H1 (cell line): ENCODE data around the gene PGBD4. TPM values are rescaled to one million over a fixed set of nuclear protein-coding genes. Genes with fewer than 3 reads are reported as not detected.

Experiments
- CTCF ChIA-PET: fragments of 300-600 bp; sonication (Branson Sonifier 250); formaldehyde crosslinking; loops from one replicate; lab custom pipeline; 2021; ENCODE audit not compliant: partially characterized antibody; lab: Charles Lee
- POLR2A ChIA-PET: fragments of 300-600 bp; sonication (Branson Sonifier 250); formaldehyde crosslinking; loops from one replicate; lab custom pipeline; 2021; ENCODE audit warnings: inconsistent platforms; ENCODE audit not compliant: partially characterized antibody; lab: Charles Lee
- DNase-seq, 2 experiments: peaks; one replicate each; pipeline versions ENCODE4 v3.0.0 to v3.0.0-alpha.2; 2010 to 2022; ENCODE audit warnings: low spot score in 2 of 2, low read depth in 1 of 2, mixed read lengths in 1 of 2
- FAIRE-seq: peaks from 2 replicates; lab custom pipeline; 2011; peaks lifted over from hg19 to GRCh38; lab: Jason Lieb, UNC
- H2AFZ ChIP-seq: 2 replicates; pipeline ENCODE4 v1.8.1; 2012; ENCODE audit warnings: low read length, inconsistent platforms
- H2AK5ac ChIP-seq: 2 replicates; pipeline ENCODE4 v1.6.1; 2013; ENCODE audit warnings: low read depth, low read length
- H2BK120ac ChIP-seq: replicated peaks from 2 replicates; pipeline ENCODE3; 2013; ENCODE audit warnings: low read depth, low read length, inconsistent platforms
- H2BK12ac ChIP-seq: 2 replicates; pipeline ENCODE4 v1.6.1; 2013; ENCODE audit warnings: low read depth, low read length
- H2BK15ac ChIP-seq: 2 replicates; pipeline ENCODE4 v1.6.1; 2013; ENCODE audit warnings: low read length
- H2BK20ac ChIP-seq: 2 replicates; pipeline ENCODE4 v1.6.1; 2013; ENCODE audit warnings: low read length
- H2BK5ac ChIP-seq: 2 replicates; pipeline ENCODE4 v1.6.1; 2013; ENCODE audit warnings: low read depth, low read length
- H3K14ac ChIP-seq: 2 replicates; pipeline ENCODE4 v1.6.1; 2013; ENCODE audit warnings: inconsistent platforms; ENCODE audit not compliant: insufficient read length
- H3K18ac ChIP-seq: 2 replicates; pipeline ENCODE4 v1.6.1; 2013; ENCODE audit warnings: low read length; ENCODE audit errors: extremely low read depth
- H3K23ac ChIP-seq: 2 replicates; pipeline ENCODE4 v1.6.1; 2013; ENCODE audit warnings: inconsistent platforms; ENCODE audit not compliant: insufficient read length
- H3K23me2 ChIP-seq: 2 replicates; pipeline ENCODE4 v1.6.1; 2013; ENCODE audit warnings: low read depth, low read length
- H3K27ac ChIP-seq: 2 replicates; pipeline ENCODE4 v1.6.1; 2011; ENCODE audit warnings: low read depth, low read length, inconsistent platforms
- H3K27me3 ChIP-seq, 4 experiments: replicated peaks in 1 of 4; 1 replicate in 1 of 4; 2 replicates in 3 of 4; pipeline versions ENCODE4 v1.6.1 to v1.8.1; 2011 to 2013; ENCODE audit warnings: low read length in 3 of 4, mild to moderate bottlenecking in 3 of 4, inconsistent platforms in 2 of 4, mixed read lengths in 2 of 4, moderate library complexity in 1 of 4; ENCODE audit not compliant: control insufficient read depth in 3 of 4, insufficient read depth in 3 of 4; ENCODE audit errors: extremely low read depth in 1 of 4
- H3K36me3 ChIP-seq, 4 experiments: 2 replicates each; pipeline versions ENCODE4 v1.6.1 to v1.8.1; 2011 to 2013; ENCODE audit warnings: mild to moderate bottlenecking in 4 of 4, low read length in 3 of 4, moderate library complexity in 2 of 4, control low read depth in 1 of 4, inconsistent platforms in 1 of 4; ENCODE audit not compliant: insufficient read depth in 4 of 4, control insufficient read depth in 2 of 4
- H3K4ac ChIP-seq: replicated peaks from 2 replicates; pipeline ENCODE3; 2013; ENCODE audit warnings: low read length, low read depth, mixed read lengths, inconsistent platforms; ENCODE audit not compliant: insufficient read length
- H3K4me1 ChIP-seq, 4 experiments: replicated peaks in 1 of 4; 1 replicate in 1 of 4; 2 replicates in 3 of 4; pipeline versions ENCODE4 v1.6.1 to v1.8.1; 2011 to 2013; ENCODE audit warnings: low read length in 3 of 4, inconsistent platforms in 2 of 4, mixed read lengths in 1 of 4; ENCODE audit not compliant: insufficient read depth in 4 of 4, control insufficient read depth in 3 of 4
- H3K4me2 ChIP-seq, 2 experiments: 2 replicates each; pipeline versions ENCODE4 v1.6.1 to v1.8.1; 2011 to 2013; ENCODE audit warnings: low read depth in 2 of 2, low read length in 2 of 2, control low read depth in 1 of 2, inconsistent platforms in 1 of 2, mild to moderate bottlenecking in 1 of 2; ENCODE audit not compliant: insufficient read depth in 1 of 2
- H3K4me3 ChIP-seq, 4 experiments: fragments of 200-600, 300-600 bp in 1 of 4; sonication (generic), shearing (Covaris generic), sonication (Bioruptor Twin) in 1 of 4; 2 replicates each; pipeline versions ENCODE4 v1.5.1 to v1.8.1; 2011 to 2016; ENCODE audit warnings: low read length in 4 of 4, low read depth in 3 of 4, control low read depth in 2 of 4, inconsistent platforms in 2 of 4, mild to moderate bottlenecking in 2 of 4, mixed read lengths in 1 of 4, moderate library complexity in 1 of 4; ENCODE audit not compliant: insufficient read depth in 2 of 4; ENCODE audit errors: extremely low read depth in 1 of 4
- H3K56ac ChIP-seq: replicated peaks from 2 replicates; pipeline ENCODE3; 2013; ENCODE audit warnings: low read depth, mild to moderate bottlenecking, mixed read lengths, low read length, inconsistent platforms; ENCODE audit not compliant: insufficient read length
- H3K79me1 ChIP-seq: 2 replicates; pipeline ENCODE4 v1.6.1; 2013; ENCODE audit warnings: low read depth, low read length, control low read depth
- H3K79me2 ChIP-seq, 2 experiments: 2 replicates each; pipeline versions ENCODE4 v1.6.1 to v1.8.1; 2012 to 2013; ENCODE audit warnings: low read length in 2 of 2, mild to moderate bottlenecking in 2 of 2, inconsistent platforms in 1 of 2; ENCODE audit not compliant: insufficient read depth in 2 of 2, control insufficient read depth in 1 of 2
- H3K9ac ChIP-seq, 4 experiments: replicated peaks in 1 of 4; 1 replicate in 1 of 4; 2 replicates in 3 of 4; pipeline versions ENCODE4 v1.6.1 to v1.8.1; 2011 to 2013; ENCODE audit warnings: low read depth in 3 of 4, low read length in 3 of 4, control low read depth in 2 of 4, mild to moderate bottlenecking in 2 of 4, moderate library complexity in 2 of 4, inconsistent platforms in 1 of 4; ENCODE audit errors: extremely low read depth in 1 of 4
- H3K9me3 ChIP-seq, 2 experiments: 2 replicates each; pipeline versions ENCODE4 v1.6.1 to v1.8.1; 2012 to 2013; ENCODE audit warnings: mild to moderate bottlenecking in 2 of 2, moderate library complexity in 2 of 2, control low read depth in 1 of 2, inconsistent platforms in 1 of 2, low read depth in 1 of 2, low read length in 1 of 2, mixed read lengths in 1 of 2; ENCODE audit not compliant: insufficient read depth in 2 of 2
- H4K20me1 ChIP-seq, 2 experiments: replicated peaks in 1 of 2; 2 replicates each; pipeline versions ENCODE3 to v1.8.1; 2011 to 2013; ENCODE audit warnings: inconsistent platforms in 2 of 2, low read length in 2 of 2, mild to moderate bottlenecking in 1 of 2; ENCODE audit not compliant: insufficient read depth in 2 of 2, control insufficient read depth in 1 of 2
- H4K5ac ChIP-seq: 2 replicates; pipeline ENCODE4 v1.6.1; 2013; ENCODE audit warnings: low read length, low read depth, mixed read lengths, inconsistent platforms; ENCODE audit not compliant: insufficient read length
- H4K8ac ChIP-seq: 2 replicates; pipeline ENCODE4 v1.8.0; 2013; ENCODE audit warnings: mild to moderate bottlenecking, moderate library complexity, low read length, inconsistent platforms; ENCODE audit not compliant: insufficient read depth; ENCODE audit errors: extremely low read depth
- H4K91ac ChIP-seq: replicated peaks from 2 replicates; pipeline ENCODE3; 2013; ENCODE audit warnings: low read length, mixed read lengths, inconsistent platforms; ENCODE audit not compliant: insufficient read length
- EGR1 ChIP-seq: IDR thresholded peaks from 2 replicates; pipeline ENCODE4 v1.6.1; 2011; ENCODE audit warnings: low read depth, low read length, borderline replicate concordance
- HDAC6 ChIP-seq: IDR thresholded peaks from one replicate; pipeline ENCODE4 v1.7.1; 2012; ENCODE audit warnings: low read depth, mild to moderate bottlenecking, inconsistent platforms, low read length, moderate library complexity
- JUN ChIP-seq: IDR thresholded peaks from 2 replicates; pipeline ENCODE4 v1.6.1; 2011; ENCODE audit warnings: low read depth, mild to moderate bottlenecking, improper control_type of control experiment, low read length
- PHF8 ChIP-seq: fragments of 200-600 bp; sonication (generic); conservative IDR thresholded peaks from 2 replicates; pipeline ENCODE4 v1.7.1; 2012; ENCODE audit warnings: low read depth, mild to moderate bottlenecking, inconsistent platforms, low read length, moderate library complexity
- SIN3A ChIP-seq, 2 experiments: IDR thresholded peaks in 1 of 2; conservative IDR thresholded peaks in 1 of 2; 2 replicates each; pipeline ENCODE4 v1.6.1; 2011 to 2012; ENCODE audit warnings: low read length in 2 of 2, improper control_type of control experiment in 1 of 2, low read depth in 1 of 2, mild to moderate bottlenecking in 1 of 2
- SIRT6 ChIP-seq: IDR thresholded peaks from one replicate; pipeline ENCODE4 v1.7.1; 2012; ENCODE audit warnings: low read length, inconsistent platforms
- SP4 ChIP-seq: IDR thresholded peaks from 2 replicates; pipeline ENCODE4 v1.6.1; 2012; ENCODE audit warnings: low read length, inconsistent platforms
- WGBS, 2 experiments: shearing (Covaris generic) in 1 of 2; methylation state at CpG; one replicate each; pipeline versions ENCODE4 v1.1.6 to v1.1.7; 2013 to 2015; ENCODE audit warnings: low lambda C conversion rate in 2 of 2, mixed read lengths in 2 of 2, inconsistent platforms in 1 of 2, low coverage in 1 of 2, missing lambda C conversion rate in 1 of 2; ENCODE audit not compliant: insufficient replicate concordance in 2 of 2, insufficient coverage in 1 of 2, insufficient read length in 1 of 2; ENCODE audit errors: extremely low coverage in 1 of 2, missing lambda C conversion rate in 1 of 2; 5-methylcytosine and 5-hydroxymethylcytosine counted together
- polyA plus RNA-seq, 7 experiments: library from polyadenylated mRNA; depleted of rRNA in 3 of 7; stranded (reverse) in 5 of 7; unstranded in 2 of 7; fragments of >200 nt in 5 of 7; fragments of 200-250 nt in 2 of 7; gene quantifications; 1 replicate in 5 of 7; 2 replicates in 1 of 7; 4 replicates in 1 of 7; pipeline versions ENCODE4 v1.2.1 to v1.2.3, GENCODE V29; 2011 to 2013; ENCODE audit warnings: missing spikeins in 2 of 7, mixed read lengths in 2 of 7
- total RNA-seq: library from RNA; stranded (reverse); fragmentation: NEBNext Ultra II Directional; extraction: Animal tissue kit (Norgen Biotek cat#: 25700); gene quantifications from 2 replicates; pipeline ENCODE4 v1.2.1, GENCODE V29; 2021

The PGBD4 gene
- total and polyA plus RNA-seq, 2 of the 8 experiments (the other 6 are each of a cell fraction or from before 2014, with no cell fraction given) = 0.68 to 0.76 TPM

DNA sequence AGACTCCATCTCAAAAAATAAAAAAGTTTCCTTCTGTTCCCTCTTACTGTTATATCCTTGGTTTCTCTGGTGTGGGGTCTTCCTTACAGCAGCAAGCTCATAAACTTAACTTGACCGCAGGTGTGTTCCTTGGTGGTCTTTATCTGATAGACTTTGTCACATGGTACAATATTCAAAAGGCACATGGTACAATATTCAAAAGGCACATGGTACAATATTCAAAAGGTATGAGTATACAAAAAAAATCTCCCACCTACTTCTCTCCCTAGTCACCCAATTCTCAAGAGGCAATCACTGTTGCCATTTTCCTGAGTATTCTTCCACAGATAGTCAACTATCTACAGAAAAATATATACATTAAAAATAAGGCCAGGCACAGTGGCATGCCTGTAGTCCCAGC lies 4.5 kb downstream of the PGBD4 start:
- DNase-seq (no peak), FAIRE-seq (no peak)
- no peak overlapping the region for H2AK5ac ChIP-seq
- no peak overlapping the region for H2BK20ac ChIP-seq
- H3K27me3 ChIP-seq = no peaks in the 10 kb centered on the region
- H2BK120ac ChIP-seq = no peak overlapping the region
- no peak overlapping the region for H3K14ac ChIP-seq
- no peak overlapping the region for H3K9ac ChIP-seq
- H3K23ac ChIP-seq = no peak overlapping the region
- CTCF ChIA-PET = interaction anchor here (5.9 kb wide), 1 partner anchor 104 kb away, joined by 74 read pairs; the partner anchor contains the start of gene KATNBL1
- WGBS, 2 experiments = 93% methylated on average over 1 of the region's 1 CpG; no CpG with 5 or more reads in 1 of the 2 experiments
- peaks cover 6% of the 10 kb centered on the region for H3K23me2 ChIP-seq
- H2BK5ac ChIP-seq = no peak overlapping the region
- no peak overlapping the region for H4K8ac ChIP-seq
- POLR2A ChIA-PET = no interaction called here
- H3K27ac ChIP-seq = no peak overlapping the region
- no peaks in the 10 kb centered on the region for H3K9me3 ChIP-seq
- no peak overlapping the region for H3K4me3 ChIP-seq
- peaks cover 0 to 4% (median 0%) of the 10 kb centered on the region in 4 experiments; a peak in 3 of 7 replicates for H3K4me1 ChIP-seq
- H3K79me1 ChIP-seq = no peaks in the 10 kb centered on the region
- H2BK15ac ChIP-seq = no peak overlapping the region
- no peak overlapping the region for H4K5ac ChIP-seq
- H3K4ac ChIP-seq = no peak overlapping the region
- no peak overlapping the region for H3K56ac ChIP-seq
- peaks cover 0 to 1% of the 10 kb centered on the region in 2 experiments; a peak in 1 of 4 replicates for H3K79me2 ChIP-seq
- TF ChIP-seq SP4 = no peak
- no peak for TF ChIP-seq HDAC6
- no peak for TF ChIP-seq PHF8
- TF ChIP-seq SIRT6 = no peak
- TF ChIP-seq JUN = no peak
- no peak for TF ChIP-seq EGR1
- TF ChIP-seq SIN3A (conservative IDR thresholded peaks at IDR 0.05 in 1 of 2, IDR thresholded peaks at IDR 0.05 in 1 of 2; ENCODE audit: low read depth in 1 of 2, low read length in 2 of 2) = no peak
- H3K18ac ChIP-seq = no peak overlapping the region
- H4K20me1 ChIP-seq = no peaks in the 10 kb centered on the region
- no peaks in the 10 kb centered on the region for H3K36me3 ChIP-seq
- H3K4me2 ChIP-seq = no peak overlapping the region
- H2AFZ ChIP-seq = no peak overlapping the region
- H4K91ac ChIP-seq = no peak overlapping the region
- H2BK12ac ChIP-seq = no peak overlapping the region
